Upper lobe of right lung (tissue), 1 donor: ENCODE measurements around the gene IFFO2. TPM values are rescaled to one million over a fixed set of nuclear protein-coding genes. Genes with fewer than 3 reads are reported as not detected.

Experiments used
- ATAC-seq: fragments of 200-7000 bp; cut with Tn5 transposase; one replicate; pipeline ENCODE4 v1.9.1; 2020; ENCODE audit warnings: mild to moderate bottlenecking, moderate library complexity
- DNase-seq: peaks from one replicate; pipeline ENCODE4 v3.0.0-alpha.2; 2020
- H3K27ac ChIP-seq: fragments of 200-600 bp; one replicate; pipeline ENCODE4 v1.8.0; 2022
- H3K27me3 ChIP-seq: fragments of 200-600 bp; one replicate; pipeline ENCODE4 v1.8.0; 2022; ENCODE audit warnings: mild to moderate bottlenecking
- H3K36me3 ChIP-seq: fragments of 200-600 bp; one replicate; pipeline ENCODE4 v1.8.0; 2022
- H3K4me1 ChIP-seq: fragments of 200-600 bp; one replicate; pipeline ENCODE4 v1.8.0; 2022
- H3K4me3 ChIP-seq: fragments of 200-600 bp; one replicate; pipeline ENCODE4 v1.8.0; 2022; ENCODE audit warnings: mild to moderate bottlenecking
- H3K9me3 ChIP-seq: fragments of 200-600 bp; one replicate; pipeline ENCODE4 v1.8.0; 2022
- intact Hi-C: fragments of 100-400 bp; cut with DNase I; formaldehyde crosslinking; loops from one replicate; pipeline ENCODE4 v1.11.0; 2022
- total RNA-seq: library from RNA; stranded (reverse); fragmentation: NEBNext Ultra II Directional; extraction: Animal tissue kit (Norgen Biotek cat#: 25700); gene quantifications from one replicate; pipeline ENCODE4 v1.2.1, GENCODE V29; 2021
- TF ChIP-seq, protein P1 (sequence below): fragments of 200-600 bp; IDR thresholded peaks from one replicate; pipeline ENCODE4 v1.8.0; 2022; ENCODE audit warnings: antibody characterized with exemption
- donor health status: DM: no; HTN: yes; CAD: no; lungs with severe emphysema.

The IFFO2 gene
- total RNA-seq, 1 donor from 2014 or later = 15.4 TPM

DNA sequence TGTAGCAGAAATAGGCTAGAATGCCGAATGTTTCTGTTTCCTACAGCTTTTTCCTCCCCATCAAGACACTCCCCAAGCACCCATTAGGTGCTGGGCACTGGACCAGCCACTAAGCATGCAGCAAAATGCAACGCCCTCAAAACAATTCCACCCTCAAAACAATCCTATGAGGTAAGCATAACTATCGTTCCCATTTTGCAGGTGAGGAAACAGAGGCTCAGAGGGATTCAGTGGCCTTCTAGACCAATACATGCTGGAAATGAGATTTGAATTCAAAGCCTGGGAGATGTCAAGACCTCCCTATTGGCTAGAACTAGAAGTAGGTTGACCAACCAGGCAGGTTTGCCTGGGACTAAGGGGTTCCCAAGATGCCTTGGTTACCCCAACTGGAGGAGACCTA is 43.9 kb downstream of the IFFO2 start:
- H3K27me3 ChIP-seq = no peaks in the 10 kb centered on the region
- intact Hi-C loops = loop anchor here (10.0 kb wide), 1 partner anchor 62 kb away; no protein-coding TSS in a partner anchor

DNA sequence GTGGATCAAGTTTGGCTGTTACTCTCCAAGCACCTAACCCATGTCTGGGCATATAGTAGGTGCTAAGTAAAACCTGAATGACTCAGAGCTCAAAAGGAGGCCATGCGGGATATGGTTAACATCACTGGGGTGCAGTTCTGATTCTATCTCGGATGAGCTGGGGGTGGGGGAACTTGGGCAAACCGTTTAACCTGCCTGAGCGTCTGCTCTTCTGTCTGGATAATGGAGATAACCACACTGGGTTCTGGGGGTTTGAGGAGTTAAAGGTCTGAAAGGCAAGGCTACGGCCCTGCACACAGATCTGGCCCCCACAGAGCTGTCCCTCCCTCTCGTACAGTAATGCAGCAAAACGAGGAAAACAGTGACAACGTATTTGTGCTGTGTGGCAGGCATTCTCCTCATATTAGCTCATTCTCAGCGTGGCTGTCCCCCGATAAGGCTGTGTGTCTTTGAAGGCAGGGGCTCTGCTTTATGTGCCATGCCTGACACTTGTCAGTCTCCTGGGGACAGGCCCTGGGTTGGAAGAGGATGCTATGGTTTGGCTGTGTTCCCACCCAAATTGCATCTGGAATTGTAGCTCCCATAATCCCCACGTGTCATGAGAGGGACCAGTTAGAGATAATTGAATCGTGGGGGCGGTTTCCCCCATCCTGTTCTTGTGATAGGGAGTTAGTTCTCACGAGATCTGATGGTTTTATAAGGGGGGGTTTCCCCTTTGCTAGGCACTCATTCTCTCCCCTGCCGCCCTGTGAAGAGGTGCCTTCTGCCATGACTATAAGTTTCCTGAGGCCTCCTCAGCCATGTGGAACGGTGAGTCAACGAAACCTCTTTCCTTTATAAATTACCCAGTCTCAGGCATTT is 47.3 kb downstream of the IFFO2 start:
- DNase-seq (no peak), ATAC-seq (no peak)
- H3K36me3 ChIP-seq = peaks cover 39% of the 10 kb centered on the region
- H3K4me3 ChIP-seq = no peak overlapping the region
- H3K9me3 ChIP-seq = no peaks in the 10 kb centered on the region
- H3K27ac ChIP-seq = peak overlapping the region; percentile 63
- peaks cover 38% of the 10 kb centered on the region for H3K4me1 ChIP-seq
- TF ChIP-seq, protein P1, sequence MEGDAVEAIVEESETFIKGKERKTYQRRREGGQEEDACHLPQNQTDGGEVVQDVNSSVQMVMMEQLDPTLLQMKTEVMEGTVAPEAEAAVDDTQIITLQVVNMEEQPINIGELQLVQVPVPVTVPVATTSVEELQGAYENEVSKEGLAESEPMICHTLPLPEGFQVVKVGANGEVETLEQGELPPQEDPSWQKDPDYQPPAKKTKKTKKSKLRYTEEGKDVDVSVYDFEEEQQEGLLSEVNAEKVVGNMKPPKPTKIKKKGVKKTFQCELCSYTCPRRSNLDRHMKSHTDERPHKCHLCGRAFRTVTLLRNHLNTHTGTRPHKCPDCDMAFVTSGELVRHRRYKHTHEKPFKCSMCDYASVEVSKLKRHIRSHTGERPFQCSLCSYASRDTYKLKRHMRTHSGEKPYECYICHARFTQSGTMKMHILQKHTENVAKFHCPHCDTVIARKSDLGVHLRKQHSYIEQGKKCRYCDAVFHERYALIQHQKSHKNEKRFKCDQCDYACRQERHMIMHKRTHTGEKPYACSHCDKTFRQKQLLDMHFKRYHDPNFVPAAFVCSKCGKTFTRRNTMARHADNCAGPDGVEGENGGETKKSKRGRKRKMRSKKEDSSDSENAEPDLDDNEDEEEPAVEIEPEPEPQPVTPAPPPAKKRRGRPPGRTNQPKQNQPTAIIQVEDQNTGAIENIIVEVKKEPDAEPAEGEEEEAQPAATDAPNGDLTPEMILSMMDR = no peak
- intact Hi-C loops = loop anchor here (10.0 kb wide), 1 partner anchor 176 kb away; no protein-coding TSS in a partner anchor
- H3K27me3 ChIP-seq = no peaks in the 10 kb centered on the region

More for the DNA sequence above, 43.9 kb downstream of the IFFO2 start:
- peaks cover 39% of the 10 kb centered on the region for H3K36me3 ChIP-seq
- TF ChIP-seq, protein P1 = no peak
- no peak overlapping the region for H3K4me3 ChIP-seq
- no peaks in the 10 kb centered on the region for H3K9me3 ChIP-seq
- ATAC-seq = no peak
- no peak for DNase-seq
- H3K4me1 ChIP-seq = peaks cover 26% of the 10 kb centered on the region
- peak overlapping the region; percentile 79 for H3K27ac ChIP-seq

DNA sequence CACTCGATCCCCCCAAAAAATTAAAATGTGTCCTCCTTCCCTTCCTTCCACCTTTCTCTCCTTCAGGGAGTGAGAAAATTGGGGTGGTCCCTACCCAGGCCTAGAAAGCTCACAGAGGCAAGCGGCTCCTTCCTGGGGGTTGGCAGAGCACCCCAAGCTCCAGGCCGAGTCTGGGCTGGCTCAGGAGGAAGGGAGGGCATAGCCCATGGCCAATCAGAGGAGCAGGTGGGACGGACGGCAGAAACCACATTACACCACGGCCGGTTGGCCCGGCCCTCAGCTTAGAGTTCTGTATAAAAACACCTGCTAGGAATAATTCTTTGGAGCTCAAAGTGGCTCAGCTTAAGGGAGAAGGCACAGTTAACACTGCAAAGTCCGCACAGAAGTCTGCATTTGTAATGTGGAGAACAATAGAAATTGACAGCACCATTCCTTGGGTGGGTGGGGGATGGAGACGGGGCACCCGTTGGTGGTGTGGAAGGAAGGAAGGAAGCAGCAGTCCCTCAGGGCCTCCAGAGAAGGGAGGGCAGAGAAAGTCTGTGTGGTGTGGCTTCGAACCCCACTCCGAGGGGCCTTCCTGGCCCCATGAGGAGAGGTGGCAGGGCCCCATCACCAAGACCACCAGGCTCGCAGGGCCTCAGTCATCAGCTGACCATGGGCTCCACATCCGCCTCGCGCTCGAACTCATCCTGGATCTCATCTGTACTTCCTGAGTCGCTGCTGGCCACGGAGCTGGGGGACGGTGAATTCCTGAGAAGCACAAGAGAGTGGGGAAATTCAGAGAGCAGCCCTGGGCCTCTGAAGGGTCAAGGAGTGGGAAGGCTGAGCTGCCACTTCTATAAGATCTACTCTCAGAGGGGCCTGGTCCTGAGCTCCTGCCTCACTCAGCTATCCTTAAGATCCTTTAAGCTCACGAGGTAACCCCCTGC is 48.3 kb downstream of the IFFO2 start:
- Histone ChIP-seq H3K9me3 (no peaks in the 10 kb centered on the region), H3K4me1 (peaks cover 36% of the 10 kb centered on the region), H3K27me3 (no peaks in the 10 kb centered on the region), H3K4me3 (peak overlapping the region; percentile 3), H3K36me3 (peaks cover 39% of the 10 kb centered on the region), H3K27ac (peak overlapping the region; percentile 63)
- TF ChIP-seq, protein P1 = no peak
- ATAC-seq = peak; percentile 44
- no peak for DNase-seq
- intact Hi-C loops = loop anchor here (10.0 kb wide), 1 partner anchor 177 kb away; no protein-coding TSS in a partner anchor

DNA sequence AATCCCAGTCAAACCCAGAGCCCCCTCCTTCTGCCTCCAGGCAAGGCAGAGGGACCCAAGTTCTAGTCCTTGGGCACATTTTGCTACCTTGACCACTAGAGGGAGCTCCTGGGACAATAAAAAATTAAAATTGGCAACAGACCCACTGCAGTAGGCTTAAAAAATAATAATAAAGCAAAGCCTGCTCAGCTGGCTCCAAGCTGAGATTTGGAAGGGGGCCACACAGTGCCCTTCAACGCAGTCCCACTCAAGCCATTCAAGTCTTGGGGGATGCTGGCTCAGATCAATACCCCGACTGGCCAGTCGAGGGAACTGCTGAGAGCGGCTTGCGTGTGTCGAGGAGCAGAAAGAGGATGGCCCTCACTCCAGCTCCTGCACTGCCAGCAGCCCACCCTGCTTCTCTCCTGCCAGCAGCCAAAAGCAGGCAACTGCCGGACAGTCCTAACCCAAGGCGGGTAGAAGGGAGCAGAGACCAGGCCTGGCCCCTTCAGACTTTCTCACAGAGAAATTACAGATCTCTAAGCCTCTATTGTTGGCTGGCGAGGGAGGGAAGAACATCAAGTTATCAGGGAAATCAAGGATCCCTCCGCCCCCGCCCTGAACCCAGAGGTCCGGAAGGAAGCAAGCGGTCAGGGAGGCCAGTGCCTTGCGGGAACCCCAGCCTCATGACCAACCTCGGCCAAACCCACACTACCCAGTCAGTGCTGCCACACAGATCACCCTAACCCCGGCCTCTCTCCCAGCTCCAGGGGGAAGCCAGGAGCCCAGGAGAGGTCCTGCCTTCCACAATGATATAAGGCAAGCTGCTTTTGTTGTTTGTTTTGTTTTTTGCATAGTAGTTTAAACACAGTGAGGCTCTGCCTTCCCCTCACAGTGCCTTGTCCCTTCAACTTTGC is 49.2 kb downstream of the IFFO2 start:
- ATAC-seq = peak; percentile 48

More for the DNA sequence above, 49.2 kb downstream of the IFFO2 start:
- Histone ChIP-seq H3K27me3 (no peaks in the 10 kb centered on the region), H3K27ac (peak overlapping the region; percentile 63), H3K36me3 (peaks cover 39% of the 10 kb centered on the region), H3K9me3 (no peaks in the 10 kb centered on the region), H3K4me3 (peak overlapping the region; percentile 3), H3K4me1 (peaks cover 33% of the 10 kb centered on the region)
- intact Hi-C loops = loop anchor here (10.0 kb wide), 1 partner anchor 178 kb away; no protein-coding TSS in a partner anchor
- peak; percentile 77 for DNase-seq
- TF ChIP-seq, protein P1 = peak; percentile 90
